Hypothalamus (tissue), 51 donors: Measurements from ENCODE around the gene RANGRF.

ENCODE experiments used
- DNase-seq, 51 donors: peaks; one replicate each; lab custom pipeline; 2025; lab: John Stamatoyannopoulos, UW

RANGRF gene

DNA sequence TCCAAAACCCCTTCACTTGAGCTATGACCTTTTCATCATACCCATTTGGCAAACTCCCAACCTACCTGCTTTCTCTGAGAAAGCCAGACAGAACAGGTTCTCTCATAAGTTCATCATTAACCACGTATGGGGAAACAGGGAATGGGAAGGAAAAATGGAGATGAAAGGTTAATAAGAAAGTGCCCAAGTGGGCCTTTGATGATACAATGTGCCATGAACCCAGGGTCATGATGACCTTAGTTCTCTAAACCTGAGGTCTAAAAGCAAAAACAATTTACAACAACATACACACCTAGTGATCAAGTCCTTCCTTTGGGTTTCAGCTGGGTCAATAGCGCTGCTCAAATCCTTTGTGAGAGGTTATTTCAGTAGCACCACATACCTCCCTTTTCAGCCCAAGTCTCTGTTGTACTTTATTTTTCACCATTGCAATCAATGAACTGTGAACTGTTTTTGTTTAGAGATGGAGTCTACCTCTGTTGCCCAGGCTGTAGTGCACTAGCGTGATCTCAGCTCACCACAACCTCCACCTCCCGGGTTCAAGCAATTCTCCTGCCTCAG is 14.5 kb upstream of the RANGRF start:
- no peak for DNase-seq

DNA sequence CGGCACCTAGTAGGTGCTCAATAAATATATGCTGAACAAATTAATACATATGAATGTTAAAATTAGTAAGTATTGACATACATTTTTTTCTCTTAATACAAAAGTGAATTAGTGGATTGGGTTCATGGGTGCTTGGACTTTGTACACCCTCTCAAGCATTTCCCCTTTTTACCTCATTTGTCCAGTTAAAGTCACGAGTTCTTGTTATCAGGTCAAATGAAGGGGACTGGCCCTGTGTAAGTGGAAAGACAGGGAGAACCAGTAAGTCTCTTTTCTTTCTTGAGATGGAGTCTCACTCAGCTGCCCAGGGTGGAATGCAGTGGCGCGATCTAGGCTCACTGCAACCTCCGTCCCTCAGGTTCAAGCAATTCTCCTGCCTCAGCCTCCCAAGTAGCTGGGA is 13.7 kb upstream of the RANGRF start:
- DNase-seq, result no peak

GRCh38 chr17:8275421-8276290 is 12.8 kb upstream of the RANGRF start:
- no peak for DNase-seq

DNA sequence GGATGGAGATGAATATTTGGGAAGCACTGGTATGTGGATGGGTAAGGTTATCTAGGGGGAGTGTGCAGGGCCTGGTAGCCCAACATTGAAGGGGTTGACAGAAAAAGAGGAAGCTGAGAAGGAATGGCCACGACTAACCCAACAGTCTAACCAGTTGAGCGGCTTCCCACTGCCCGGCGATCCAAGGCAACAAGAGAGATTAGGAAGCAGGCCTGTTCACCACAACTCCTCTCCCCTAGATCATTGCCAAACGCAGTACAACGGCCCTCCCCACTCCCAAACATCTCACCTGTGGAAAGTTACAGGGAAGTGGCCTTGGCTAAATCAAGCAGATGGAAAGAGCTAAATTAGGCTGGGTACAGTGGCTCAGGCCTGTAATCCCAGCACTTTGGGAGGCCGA is 11.2 kb upstream of the RANGRF start:
- DNase-seq, result no peak

DNA sequence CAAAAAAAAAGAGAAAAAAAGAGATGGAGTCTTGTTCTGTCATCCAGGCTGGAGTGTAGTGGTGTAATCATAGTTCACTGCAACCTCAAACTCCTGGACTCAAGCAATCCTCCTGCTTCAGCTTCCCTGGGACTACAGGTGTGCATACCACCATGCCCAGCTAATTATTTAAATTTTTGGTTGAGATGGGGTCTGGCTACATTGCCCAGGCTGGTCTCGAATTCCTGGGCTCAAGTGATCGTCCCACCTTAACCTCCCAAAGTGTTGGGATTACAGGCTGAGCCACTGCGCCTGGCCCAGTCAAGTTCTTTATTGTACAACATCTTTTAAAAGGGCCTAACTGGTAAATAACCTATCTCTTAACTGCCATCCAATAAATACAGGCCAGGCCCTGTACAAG is 6.1 kb upstream of the RANGRF start:
- no peak for DNase-seq

- no peak for DNase-seq
Observed at GRCh38 chr17:8283356-8283755, 5.1 kb upstream of the RANGRF start.

- DNase-seq, result no peak
Observed at GRCh38 chr17:8284126-8284525, 4.3 kb upstream of the RANGRF start.

GRCh38 chr17:8285270-8286181 is 2.9 kb upstream of the RANGRF start:
- no peak for DNase-seq

DNA sequence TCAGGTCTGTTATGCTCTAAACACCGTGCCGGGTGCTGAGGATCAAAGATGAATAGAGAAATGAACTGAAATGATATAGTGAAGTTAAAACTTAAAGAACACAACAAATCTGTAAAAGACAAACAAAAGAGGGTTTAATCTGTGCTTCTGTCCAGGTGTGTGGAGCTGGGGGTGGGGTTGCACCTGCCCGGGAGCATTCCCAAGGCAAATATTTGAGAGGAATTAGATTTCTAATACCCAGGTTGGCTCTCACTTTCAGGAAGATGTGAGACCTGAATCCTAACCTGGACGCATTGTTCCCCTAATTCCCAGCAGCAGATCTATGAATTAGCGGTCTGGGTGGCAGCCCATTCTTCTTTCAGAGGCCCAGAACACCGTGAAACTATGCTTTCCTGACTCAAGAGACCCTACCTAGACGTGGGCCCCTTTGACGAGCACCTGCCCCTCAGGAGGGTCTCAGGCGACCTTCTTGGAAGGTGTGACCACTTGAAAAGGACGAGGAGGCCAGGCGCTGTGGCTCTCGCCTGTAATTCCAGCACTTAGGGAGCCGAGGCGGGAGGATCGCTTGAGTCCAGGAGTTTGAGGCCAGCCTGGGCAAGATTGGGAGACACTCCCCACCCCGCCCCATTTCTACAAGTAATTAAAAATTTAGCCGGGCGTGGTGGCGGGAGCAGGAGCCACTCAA is 677 bp upstream of the RANGRF start:
- DNase-seq, result peak in 2 of 51 donors; percentile 38 to 44

- peak in 2 of 51 donors; percentile 51 to 55 for DNase-seq
Observed at GRCh38 chr17:8289103-8289397, 580 bp downstream of the RANGRF start.

DNA sequence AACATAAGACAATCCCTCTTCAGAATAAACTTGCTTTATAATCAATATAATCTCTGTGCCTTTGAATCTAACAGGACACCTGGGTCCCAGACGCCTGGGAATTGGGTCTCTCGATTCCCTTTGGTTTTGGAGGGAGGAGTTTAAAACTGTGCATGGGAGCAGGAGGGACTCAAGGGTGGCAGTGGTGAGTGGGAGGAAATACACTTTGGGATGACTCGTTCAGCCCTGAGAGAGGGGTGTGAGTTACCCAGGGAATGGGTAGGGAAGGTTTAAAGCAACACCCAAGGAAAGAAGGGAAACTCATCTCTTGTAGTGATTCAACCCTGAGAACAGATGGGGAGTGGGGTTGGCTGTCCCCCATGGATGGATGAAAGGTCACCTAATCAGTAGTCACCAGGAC is 1.6 kb downstream of the RANGRF start:
- no peak for DNase-seq

GRCh38 chr17:8292639-8293395 is 4.3 kb downstream of the RANGRF start:
- no peak for DNase-seq

DNA sequence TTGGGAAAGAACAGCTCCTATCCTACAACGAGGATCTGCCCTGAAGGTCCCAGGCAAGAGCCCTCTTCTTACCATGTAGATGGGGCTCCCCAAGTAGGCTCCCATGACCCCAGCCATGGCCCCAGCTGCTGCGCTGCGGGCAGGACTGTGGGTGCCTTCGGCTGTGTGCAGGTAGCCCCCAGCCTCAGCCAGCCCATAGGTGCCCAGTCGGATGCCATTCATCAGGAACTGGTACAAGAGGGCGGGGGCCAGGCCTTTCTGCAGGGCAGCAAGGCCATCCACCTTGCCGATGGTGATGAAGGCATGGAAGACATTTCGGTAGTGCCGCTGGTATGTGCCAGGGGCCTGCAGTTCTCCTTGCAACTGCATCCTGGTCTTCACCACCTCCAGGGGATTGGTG is 5.9 kb downstream of the RANGRF start:
- no peak for DNase-seq

DNA sequence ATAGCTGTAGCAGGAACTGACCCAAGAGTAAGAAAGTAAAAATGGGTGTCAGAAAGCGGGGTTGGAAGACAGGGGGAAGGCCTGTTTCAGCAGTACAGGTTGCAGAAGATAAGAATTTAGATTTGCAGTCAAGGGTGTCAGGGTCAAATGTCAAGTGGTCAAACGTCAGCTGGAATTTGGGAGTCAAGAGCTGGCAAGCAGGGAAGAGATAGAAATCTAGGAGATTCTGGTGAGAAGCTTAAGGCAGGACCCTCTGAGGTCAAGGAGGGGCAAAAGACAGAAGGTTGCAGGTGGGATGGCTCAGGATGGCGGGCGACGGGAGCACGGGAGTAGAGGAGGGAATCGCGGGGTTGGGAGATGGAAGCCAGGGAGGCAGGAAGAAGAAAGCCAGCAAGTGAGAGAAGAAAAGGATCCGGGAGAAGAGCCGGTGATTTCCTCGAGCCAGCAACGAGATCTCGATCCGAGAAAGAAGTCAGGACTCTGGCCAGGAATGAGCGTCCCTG is 6.4 kb downstream of the RANGRF start:
- DNase-seq, result peak in 1 of 51 donors; percentile 49

GRCh38 chr17:8300226-8300625 is 11.8 kb downstream of the RANGRF start:
- no peak for DNase-seq

- DNase-seq, result peak in 38 of 51 donors; percentile 5 to 71 (median 36)
Observed at GRCh38 chr17:8300627-8301242, 12.3 kb downstream of the RANGRF start.

DNA sequence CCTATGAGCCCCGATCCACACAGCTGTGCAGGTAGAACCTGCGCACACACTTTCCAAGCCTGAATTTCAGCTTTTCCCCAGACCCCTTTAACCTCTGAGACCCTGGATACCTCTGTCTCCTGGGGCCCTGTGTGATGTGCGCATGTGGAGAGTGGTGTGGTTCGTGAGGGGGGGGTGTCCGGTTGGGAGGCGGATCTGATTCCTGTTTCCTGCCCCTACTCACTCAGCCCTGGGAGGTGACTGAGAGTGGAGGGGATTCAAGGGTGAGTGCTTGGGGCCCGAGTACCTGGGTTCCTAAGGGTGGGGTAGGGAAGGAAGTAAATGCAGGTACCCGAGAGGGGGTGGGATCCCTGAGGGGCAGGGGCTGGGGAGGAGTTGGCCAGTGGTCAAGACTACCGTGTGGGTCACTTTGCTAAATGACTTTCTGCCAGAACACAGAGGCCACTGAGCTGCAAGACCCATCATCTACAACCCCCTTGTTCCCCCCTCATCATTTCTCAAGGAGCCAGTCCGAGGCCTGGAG is 22.2 kb downstream of the RANGRF start:
- no peak for DNase-seq

GRCh38 chr17:8311131-8311790 is 22.8 kb downstream of the RANGRF start:
- DNase-seq, result no peak

DNA sequence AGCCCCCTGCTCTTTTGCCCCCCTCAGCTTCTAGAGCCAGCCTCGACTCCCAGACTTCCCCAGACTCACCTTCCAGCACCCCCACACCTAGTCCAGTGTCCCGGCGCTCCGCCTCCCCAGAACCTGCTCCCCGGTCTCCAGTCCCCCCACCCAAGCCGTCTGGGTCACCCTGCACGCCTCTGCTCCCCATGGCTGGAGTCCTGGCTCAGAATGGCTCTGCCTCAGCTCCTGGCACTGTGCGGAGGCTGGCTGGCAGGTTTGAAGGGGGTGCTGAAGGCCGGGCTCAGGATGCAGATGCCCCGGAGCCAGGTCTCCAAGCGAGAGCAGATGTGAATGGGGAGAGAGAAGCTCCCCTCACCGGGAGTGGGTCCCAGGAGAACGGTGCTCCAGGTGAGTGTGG is 23.8 kb downstream of the RANGRF start:
- no peak for DNase-seq
